ENCODE measurements around the gene DCAKD.

Gene DCAKD

GRCh38 chr17:45005700-45006099 lies 45.7 kb downstream of the DCAKD start:
- no peak overlapping the region for H3K4me3 ChIP-seq (replicated peaks in 1 of 2; ENCODE audit: low read depth in 2 of 2, low read length in 2 of 2)
- no peak for DNase-seq (ENCODE audit: low read depth in 2 of 2)
- no peak for TF ChIP-seq CTCF (IDR thresholded peaks at IDR 0.05; ENCODE audit: low read depth, low read length)

GRCh38 chr17:45004388-45004787 lies 47.0 kb downstream of the DCAKD start:
- H3K4me3 ChIP-seq (replicated peaks in 1 of 2; ENCODE audit: low read depth in 2 of 2, low read length in 2 of 2), result no peak overlapping the region
- no peak for DNase-seq (ENCODE audit: low read depth in 2 of 2)
- TF ChIP-seq CTCF (IDR thresholded peaks at IDR 0.05; ENCODE audit: low read depth, low read length), result no peak

DNA sequence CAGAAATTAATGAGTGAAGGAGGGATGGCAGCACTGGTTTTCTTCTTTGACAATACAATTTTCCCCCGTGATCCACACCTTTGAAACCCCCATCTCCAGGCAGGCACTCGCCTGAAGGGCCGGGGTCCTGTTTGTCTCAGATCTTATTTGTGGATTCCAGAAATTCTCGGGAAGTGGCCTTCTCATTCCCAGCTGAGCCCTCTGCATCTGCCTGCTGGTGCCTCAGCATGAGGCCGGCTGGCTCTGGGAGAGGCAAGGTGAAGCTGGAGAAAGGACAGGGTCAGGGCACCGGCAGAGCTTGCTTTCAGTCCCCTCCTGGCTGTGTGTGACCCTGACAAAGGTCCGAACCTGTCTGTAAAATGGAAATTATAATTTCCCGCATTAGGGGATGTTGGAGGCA lies 47.6 kb downstream of the DCAKD start:
- DNase-seq (ENCODE audit: low read depth in 2 of 2), result no peak
- no peak for TF ChIP-seq CTCF (IDR thresholded peaks at IDR 0.05; ENCODE audit: low read depth, low read length)
- no peak overlapping the region for H3K4me3 ChIP-seq (replicated peaks in 1 of 2; ENCODE audit: low read depth in 2 of 2, low read length in 2 of 2)

DNA sequence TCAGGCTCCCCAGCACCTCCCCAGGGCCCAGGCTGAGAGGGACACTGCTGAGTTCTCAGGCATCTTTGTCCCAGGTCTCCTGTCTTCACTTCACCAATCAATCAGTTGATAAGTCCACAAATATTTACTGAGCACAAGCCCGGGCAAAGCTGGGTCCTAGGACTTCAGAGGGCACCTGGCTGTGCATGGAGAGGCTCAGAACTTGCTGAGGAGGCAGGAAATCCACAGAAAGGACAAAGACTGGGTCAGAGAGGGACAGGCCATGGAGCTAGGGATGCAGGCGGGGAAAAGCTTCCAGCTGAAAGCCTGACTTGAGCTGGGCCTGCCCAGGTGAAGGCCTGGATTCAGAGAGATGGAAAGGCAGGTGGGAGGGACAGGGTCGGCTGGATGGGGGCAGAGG lies 50.1 kb downstream of the DCAKD start:
- no peak for TF ChIP-seq CTCF (IDR thresholded peaks at IDR 0.05; ENCODE audit: low read depth, low read length)

GRCh38 chr17:44999433-44999832 lies 52.0 kb downstream of the DCAKD start:
- TF ChIP-seq CTCF (IDR thresholded peaks at IDR 0.05; ENCODE audit: low read depth, low read length), result no peak
- DNase-seq (ENCODE audit: low read depth in 2 of 2), result no peak
- H3K4me3 ChIP-seq (replicated peaks in 1 of 2; ENCODE audit: low read depth in 2 of 2, low read length in 2 of 2), result no peak overlapping the region

More for the DNA sequence above, 50.1 kb downstream of the DCAKD start:
- H3K4me3 ChIP-seq (replicated peaks in 1 of 2; ENCODE audit: low read depth in 2 of 2, low read length in 2 of 2), result no peak overlapping the region
- DNase-seq (ENCODE audit: low read depth in 2 of 2), result no peak

GRCh38 chr17:44998646-44999045 lies 52.8 kb downstream of the DCAKD start:
- no peak for TF ChIP-seq CTCF (IDR thresholded peaks at IDR 0.05; ENCODE audit: low read depth, low read length)
- no peak for DNase-seq (ENCODE audit: low read depth in 2 of 2)
- H3K4me3 ChIP-seq (replicated peaks in 1 of 2; ENCODE audit: low read depth in 2 of 2, low read length in 2 of 2), result no peak overlapping the region

GRCh38 chr17:44997733-44998520 lies 53.5 kb downstream of the DCAKD start:
- peak in 1 of 2 donors; percentile 65 for DNase-seq (ENCODE audit: low read depth in 2 of 2)
- no peak for TF ChIP-seq CTCF (IDR thresholded peaks at IDR 0.05; ENCODE audit: low read depth, low read length)
- H3K4me3 ChIP-seq (replicated peaks in 1 of 2; ENCODE audit: low read depth in 2 of 2, low read length in 2 of 2), result no peak overlapping the region
